HCT116 (cell line): ENCODE data around the gene PIP4K2B. TPM values are rescaled to one million over a fixed set of nuclear protein-coding genes. Genes with fewer than 3 reads are reported as not detected.

Experiments used
- ATAC-seq: fragments of 200-7000 bp; cut with Tn5 transposase; 2 replicates; pipeline ENCODE4 v1.9.1; 2020; ENCODE audit warnings: mild to moderate bottlenecking, moderate library complexity
- BruUV-seq: library from RNA; stranded (reverse); fragments of 400-500 nt; replicated peaks from 2 replicates; lab custom pipeline; 2021; lab: Mats Ljungman, UMichigan
- CTCF ChIA-PET: fragments of 300-600 bp; sonication (Branson Sonifier 250); formaldehyde crosslinking; loops from one replicate; lab custom pipeline; 2021; ENCODE audit warnings: antibody characterized with exemption; lab: Charles Lee
- POLR2A ChIA-PET: fragments of 300-600, 350-600 bp; sonication (Branson Sonifier 250); formaldehyde crosslinking; loops from one replicate; lab custom pipeline; 2021; ENCODE audit warnings: antibody characterized with exemption; lab: Charles Lee
- RAD21 ChIA-PET, 2 experiments: fragments of 300-600 bp; sonication (Branson Sonifier 250); formaldehyde crosslinking; loops; one replicate each; lab custom pipeline; 2023; ENCODE audit warnings: low total read pairs in 2 of 2; ENCODE audit not compliant: uncharacterized antibody in 2 of 2, unreplicated experiment in 2 of 2, low non-redundant PET in 1 of 2; lab: Charles Lee
- DNase-seq: peaks from one replicate; pipeline ENCODE4 v3.0.0-alpha.2; 2010; ENCODE audit warnings: low read depth, low spot score
- H2AFZ ChIP-seq: fragments of 200-600 bp; shearing (Covaris generic), sonication (generic); 2 replicates; pipeline ENCODE4 v1.6.1; 2017; ENCODE audit warnings: low read depth, mixed run types, mixed read lengths, antibody characterized with exemption, low read length; ENCODE audit not compliant: poor library complexity, severe bottlenecking
- H3K27ac ChIP-seq: 2 replicates; pipeline ENCODE4 v1.5.1; 2012; ENCODE audit warnings: low read depth, low read length
- H3K27me3 ChIP-seq: fragments of 200-600 bp; sonication (generic); 2 replicates; pipeline ENCODE4 v1.6.1; 2016; ENCODE audit warnings: mixed run types, low read length, mixed read lengths; ENCODE audit not compliant: insufficient read depth
- H3K36me3 ChIP-seq, 2 experiments: fragments of 200-500 bp in 1 of 2; fragments of 200-600 bp in 1 of 2; sonication (Bioruptor generic) in 1 of 2; sonication (generic) in 1 of 2; 2 replicates each; pipeline versions ENCODE4 v1.5.1 to v1.6.1; 2014 to 2016; ENCODE audit warnings: low read length in 2 of 2, inconsistent platforms in 1 of 2, mixed read lengths in 1 of 2, mixed run types in 1 of 2; ENCODE audit not compliant: insufficient read depth in 2 of 2, control insufficient read depth in 1 of 2
- H3K4me1 ChIP-seq, 2 experiments: fragments of 200-600 bp in 1 of 2; sonication (generic) in 1 of 2; 2 replicates each; pipeline versions ENCODE4 v1.5.1 to v1.6.1; 2012 to 2017; ENCODE audit warnings: low read length in 2 of 2, inconsistent platforms in 1 of 2, mild to moderate bottlenecking in 1 of 2, mixed read lengths in 1 of 2, mixed run types in 1 of 2, moderate library complexity in 1 of 2; ENCODE audit not compliant: insufficient read depth in 2 of 2, control insufficient read depth in 1 of 2
- H3K4me2 ChIP-seq: fragments of 200-600 bp; sonication (generic); 2 replicates; pipeline ENCODE4 v1.6.1; 2017; ENCODE audit warnings: mixed run types, low read length, mixed read lengths
- H3K4me3 ChIP-seq, 2 experiments: fragments of 200-600 bp in 1 of 2; sonication (generic) in 1 of 2; replicated peaks in 1 of 2; 2 replicates each; pipeline ENCODE4 v1.5.1; 2011 to 2016; ENCODE audit warnings: low read length in 2 of 2, control low read depth in 1 of 2, low read depth in 1 of 2, mild to moderate bottlenecking in 1 of 2, mixed read lengths in 1 of 2, mixed run types in 1 of 2
- H3K79me2 ChIP-seq: fragments of 200-600 bp; sonication (generic); 2 replicates; pipeline ENCODE4 v1.6.1; 2017; ENCODE audit warnings: mild to moderate bottlenecking, mixed run types, low read length, moderate library complexity, mixed read lengths; ENCODE audit not compliant: insufficient read depth
- H3K9ac ChIP-seq: fragments of 200-600 bp; sonication (generic); 2 replicates; pipeline ENCODE4 v1.6.1; 2016; ENCODE audit warnings: low read length, mixed read lengths
- H3K9me2 ChIP-seq: fragments of 200-600 bp; sonication (generic), shearing (Covaris generic); 2 replicates; pipeline ENCODE4 v1.6.1; 2017; ENCODE audit warnings: mixed run types, mild to moderate bottlenecking, moderate library complexity; ENCODE audit not compliant: insufficient read depth
- H3K9me3 ChIP-seq, 2 experiments: fragments of 200-500 bp in 1 of 2; fragments of 200-600 bp in 1 of 2; sonication (Bioruptor generic) in 1 of 2; sonication (generic) in 1 of 2; 2 replicates each; pipeline ENCODE4 v1.6.1; 2014 to 2017; ENCODE audit warnings: low read length in 2 of 2, mixed read lengths in 2 of 2, inconsistent platforms in 1 of 2, low read depth in 1 of 2, mild to moderate bottlenecking in 1 of 2, mixed run types in 1 of 2, moderate library complexity in 1 of 2; ENCODE audit not compliant: control insufficient read depth in 1 of 2, insufficient read depth in 1 of 2
- H4K20me1 ChIP-seq: fragments of 200-600 bp; sonication (generic), shearing (Covaris generic); 2 replicates; pipeline ENCODE4 v1.6.1; 2017; ENCODE audit warnings: mixed run types, mild to moderate bottlenecking, moderate library complexity; ENCODE audit not compliant: insufficient read depth
- ATF3 ChIP-seq: IDR thresholded peaks from 2 replicates; pipeline ENCODE4 v1.6.1; 2012
- EGR1 ChIP-seq: IDR thresholded peaks from 2 replicates; pipeline ENCODE4 v1.6.1; 2012; ENCODE audit warnings: low read depth
- ELF1 ChIP-seq: IDR thresholded peaks from 2 replicates; pipeline ENCODE4 v1.6.1; 2012; ENCODE audit warnings: low read depth, borderline replicate concordance
- FOSL1 ChIP-seq: IDR thresholded peaks from 2 replicates; pipeline ENCODE4 v1.6.1; 2012; ENCODE audit warnings: low read depth
- POLR2AphosphoS5 ChIP-seq: IDR thresholded peaks from 2 replicates; pipeline ENCODE4 v1.6.1; 2011; ENCODE audit warnings: mild to moderate bottlenecking, low read depth, low read length, moderate library complexity
- REST ChIP-seq: IDR thresholded peaks from 2 replicates; pipeline ENCODE4 v1.6.1; 2012; ENCODE audit warnings: low read depth
- ZNF274 ChIP-seq: fragments of 200-500 bp; sonication (Bioruptor generic); IDR thresholded peaks from 2 replicates; pipeline ENCODE4 v1.6.1; 2014; ENCODE audit warnings: mild to moderate bottlenecking, low read depth, low read length, inconsistent platforms
- intact Hi-C: fragments of 100-400 bp; cut with micrococcal nuclease; formaldehyde crosslinking; loops from 2 replicates; pipeline ENCODE4 v1.10.0; 2022
- total RNA-seq: library from RNA; stranded (reverse); gene quantifications from one replicate; pipeline ENCODE4 v1.2.1, GENCODE V29; 2021; ENCODE audit not compliant: unreplicated experiment

The PIP4K2B gene
- total RNA-seq, 1 experiment from 2014 or later: 40.3 TPM

- no TSS peak for BruUV-seq
Measured at GRCh38 chr17:38720941-38721340, 78.4 kb downstream of the PIP4K2B start.

More at GRCh38 chr17:38720941-38721340, 78.4 kb downstream of the PIP4K2B start:
- Histone ChIP-seq H3K4me2 (no peak overlapping the region), H3K4me1 (peaks cover 5 to 19% of the 10 kb centered on the region in 2 experiments), H3K4me3 (no peak overlapping the region), H3K79me2 (no peaks in the 10 kb centered on the region), H3K36me3 (peaks cover 15 to 18% of the 10 kb centered on the region in 2 experiments), H3K9me3 (no peaks in the 10 kb centered on the region), H3K27me3 (no peaks in the 10 kb centered on the region), H3K27ac (no peak overlapping the region), H4K20me1 (no peaks in the 10 kb centered on the region), H3K9me2 (no peaks in the 10 kb centered on the region), H2AFZ (no peak overlapping the region), H3K9ac (no peak overlapping the region)
- ChIA-PET RAD21 (no interaction called here), POLR2A (no interaction called here), CTCF (no interaction called here)
- no peak for TF ChIP-seq ATF3
- no peak for TF ChIP-seq EGR1
- TF ChIP-seq POLR2AphosphoS5: no peak
- no peak for TF ChIP-seq REST
- no peak for TF ChIP-seq FOSL1
- no peak for TF ChIP-seq ZNF274
- no peak for TF ChIP-seq ELF1
- DNase-seq: no peak
- ATAC-seq: no peak
- intact Hi-C loops: no loop called here
